ENCODE results near the gene CPED1. TPM values are rescaled to one million over a fixed set of nuclear protein-coding genes. Genes with fewer than 3 reads are reported as not detected.
A peak's percentile ranks its signal among the peaks of the same experiment; 100 is the strongest.

Gene CPED1
- total RNA-seq, 3 donors from 2014 or later (not counting 1 experiment from before 2014, with no cell fraction given), result 0.50 to 1.3 (median 0.96) TPM

DNA sequence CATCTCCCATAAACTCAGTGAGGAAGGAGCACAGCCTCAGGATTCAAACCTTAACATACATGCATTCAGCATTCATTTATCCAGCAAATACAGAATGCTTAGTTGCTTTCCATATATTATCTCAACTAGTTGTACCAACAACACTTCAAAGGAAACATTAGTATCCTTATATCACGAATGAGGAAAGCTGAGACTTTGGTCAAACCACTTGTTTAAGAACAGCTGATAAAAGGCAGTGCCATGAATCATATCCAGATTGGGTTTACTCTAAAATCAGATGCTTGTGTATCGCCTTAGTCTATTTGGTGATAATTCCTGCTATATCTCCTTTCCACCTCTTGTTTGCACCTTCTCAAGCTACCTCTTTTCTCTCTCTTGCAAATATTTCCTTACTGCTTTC lies 1.9 kb upstream of the CPED1 start:
- Mint-ChIP-seq H3K4me3 (no peak overlapping the region), H3K4me1 (peaks cover 22 to 26% of the 10 kb centered on the region in 2 donors), H3K9me3 (no peaks in the 10 kb centered on the region), H3K27me3 (ENCODE audit: low read depth in 2 of 2) (peaks cover 31 to 43% of the 10 kb centered on the region in 2 donors), H3K27ac (no peak overlapping the region), H3K36me3 (no peaks in the 10 kb centered on the region)
- no peaks in the 10 kb centered on the region for H3K9me3 ChIP-seq (ENCODE audit: control insufficient read depth, insufficient read depth, low read length)
- no peak overlapping the region for H3K4me3 ChIP-seq (ENCODE audit: low read length)
- no peak overlapping the region for H3K27ac ChIP-seq (ENCODE audit: low read length)
- WGBS (ENCODE audit: insufficient coverage), result 89% methylated on average over 2 of the region's 2 CpGs
- peaks cover 28% of the 10 kb centered on the region for H3K27me3 ChIP-seq (ENCODE audit: control insufficient read depth, insufficient read depth, low read length)
- ATAC-seq (no peak), DNase-seq (no peak)
- TF ChIP-seq, protein P1, sequence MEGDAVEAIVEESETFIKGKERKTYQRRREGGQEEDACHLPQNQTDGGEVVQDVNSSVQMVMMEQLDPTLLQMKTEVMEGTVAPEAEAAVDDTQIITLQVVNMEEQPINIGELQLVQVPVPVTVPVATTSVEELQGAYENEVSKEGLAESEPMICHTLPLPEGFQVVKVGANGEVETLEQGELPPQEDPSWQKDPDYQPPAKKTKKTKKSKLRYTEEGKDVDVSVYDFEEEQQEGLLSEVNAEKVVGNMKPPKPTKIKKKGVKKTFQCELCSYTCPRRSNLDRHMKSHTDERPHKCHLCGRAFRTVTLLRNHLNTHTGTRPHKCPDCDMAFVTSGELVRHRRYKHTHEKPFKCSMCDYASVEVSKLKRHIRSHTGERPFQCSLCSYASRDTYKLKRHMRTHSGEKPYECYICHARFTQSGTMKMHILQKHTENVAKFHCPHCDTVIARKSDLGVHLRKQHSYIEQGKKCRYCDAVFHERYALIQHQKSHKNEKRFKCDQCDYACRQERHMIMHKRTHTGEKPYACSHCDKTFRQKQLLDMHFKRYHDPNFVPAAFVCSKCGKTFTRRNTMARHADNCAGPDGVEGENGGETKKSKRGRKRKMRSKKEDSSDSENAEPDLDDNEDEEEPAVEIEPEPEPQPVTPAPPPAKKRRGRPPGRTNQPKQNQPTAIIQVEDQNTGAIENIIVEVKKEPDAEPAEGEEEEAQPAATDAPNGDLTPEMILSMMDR (IDR thresholded peaks at IDR 0.05), result no peak
- H3K4me1 ChIP-seq (ENCODE audit: control insufficient read depth, insufficient read depth, low read length), result peaks cover 13% of the 10 kb centered on the region
- H3K36me3 ChIP-seq (ENCODE audit: control insufficient read depth, insufficient read depth, low read length), result no peaks in the 10 kb centered on the region
- intact Hi-C loops (cut with micrococcal nuclease), result loop anchor here (1.0 to 10.0 kb wide), 5 partner anchors 62 to 1008 kb away; no protein-coding TSS in a partner anchor

DNA sequence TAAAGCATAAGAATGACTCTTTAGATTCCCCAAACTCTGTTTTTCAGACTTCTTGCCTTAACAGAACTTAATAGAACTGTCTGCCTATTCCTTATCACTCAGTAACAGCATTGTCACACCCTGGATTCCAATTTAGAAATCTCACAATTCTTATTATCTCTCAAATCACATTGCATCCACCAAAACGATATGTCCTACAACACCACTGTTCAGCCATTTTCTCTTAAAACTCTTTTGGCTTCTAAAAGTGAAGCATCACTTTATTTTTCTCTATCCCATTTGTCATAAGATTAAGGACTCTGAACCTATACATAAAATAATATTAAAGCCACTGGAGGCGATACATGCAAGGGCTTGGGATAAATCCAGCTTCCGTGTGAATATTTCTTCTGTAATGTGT lies 1.2 kb upstream of the CPED1 start:
- Mint-ChIP-seq H3K27ac (no peak overlapping the region), H3K9me3 (no peaks in the 10 kb centered on the region), H3K36me3 (no peaks in the 10 kb centered on the region), H3K27me3 (ENCODE audit: low read depth in 2 of 2) (peaks cover 34 to 49% of the 10 kb centered on the region in 2 donors), H3K4me3 (peak overlapping the region; percentile 85), H3K4me1 (peaks cover 22 to 26% of the 10 kb centered on the region in 2 donors)
- no peak for DNase-seq
- no peak overlapping the region for H3K4me3 ChIP-seq (ENCODE audit: low read length)
- H3K9me3 ChIP-seq (ENCODE audit: control insufficient read depth, insufficient read depth, low read length), result no peaks in the 10 kb centered on the region
- TF ChIP-seq, protein P1 (IDR thresholded peaks at IDR 0.05), result no peak
- no peaks in the 10 kb centered on the region for H3K36me3 ChIP-seq (ENCODE audit: control insufficient read depth, insufficient read depth, low read length)
- no peak overlapping the region for H3K27ac ChIP-seq (ENCODE audit: low read length)
- WGBS (ENCODE audit: insufficient coverage), result 3% methylated on average over 2 of the region's 3 CpGs
- intact Hi-C loops (cut with micrococcal nuclease), result loop anchor here (1.0 to 10.0 kb wide), 5 partner anchors 62 to 1008 kb away; no protein-coding TSS in a partner anchor
- H3K4me1 ChIP-seq (ENCODE audit: control insufficient read depth, insufficient read depth, low read length), result peaks cover 13% of the 10 kb centered on the region
- ATAC-seq, result no peak
- peaks cover 28% of the 10 kb centered on the region for H3K27me3 ChIP-seq (ENCODE audit: control insufficient read depth, insufficient read depth, low read length)

DNA sequence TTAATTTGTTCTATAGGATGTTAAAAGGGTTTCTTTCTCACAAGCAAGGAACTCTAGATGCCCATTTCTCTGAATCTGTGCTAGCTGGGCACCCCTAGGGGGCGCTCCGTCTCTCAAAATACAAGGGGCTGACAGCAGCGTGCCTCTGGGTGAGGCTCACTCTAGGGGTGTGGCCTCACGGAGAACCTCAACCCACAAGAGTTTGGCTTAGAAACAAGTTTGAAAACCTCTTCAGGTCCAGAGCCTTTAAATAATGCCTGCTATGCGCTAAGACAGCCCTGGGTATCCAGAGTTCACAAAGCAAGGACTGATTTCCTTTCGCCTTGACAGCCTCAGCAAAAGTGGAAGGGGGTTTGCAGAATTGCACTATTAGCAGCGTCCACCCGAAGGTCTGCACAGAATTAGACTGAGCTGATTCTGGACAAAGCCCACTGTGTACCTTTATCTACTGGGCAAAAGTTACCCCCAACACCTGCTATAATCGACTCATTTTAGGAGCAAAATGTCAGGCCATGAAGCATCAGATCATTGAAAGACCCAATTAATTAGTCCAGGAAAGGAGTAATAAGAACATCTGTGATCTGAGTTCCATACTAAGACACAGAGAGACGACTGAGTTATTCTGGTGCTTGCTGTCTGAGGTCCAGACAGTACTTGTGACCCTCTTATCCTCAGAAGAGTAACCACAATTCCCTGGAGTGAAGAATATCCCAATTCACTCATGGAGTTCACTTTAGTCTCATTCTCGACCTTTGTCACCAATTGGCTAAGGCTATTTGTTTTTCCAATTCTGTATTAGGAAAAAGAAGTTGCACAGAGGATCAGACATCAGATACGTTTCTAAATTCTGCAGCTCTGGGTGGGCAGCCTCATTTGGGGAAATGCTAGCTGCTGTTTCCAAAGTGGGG lies 574 bp upstream of the CPED1 start:
- peaks cover 28% of the 10 kb centered on the region for H3K27me3 ChIP-seq (ENCODE audit: control insufficient read depth, insufficient read depth, low read length)
- peak overlapping the region in 1 of 2 donors; percentile 14 for H3K27ac Mint-ChIP-seq
- peak; percentile 96 to 98 (median 97) for ATAC-seq

More for the DNA sequence above, 574 bp upstream of the CPED1 start:
- DNase-seq, result peak; percentile 76 to 94
- H3K9me3 Mint-ChIP-seq, result no peaks in the 10 kb centered on the region
- peak overlapping the region; percentile 33 for H3K4me3 ChIP-seq (ENCODE audit: low read length)
- H3K9me3 ChIP-seq (ENCODE audit: control insufficient read depth, insufficient read depth, low read length), result no peaks in the 10 kb centered on the region
- H3K27me3 Mint-ChIP-seq (ENCODE audit: low read depth in 2 of 2), result peaks cover 36 to 53% of the 10 kb centered on the region in 2 donors
- under 1% methylated on average over 12 of the region's 12 CpGs for WGBS (ENCODE audit: insufficient coverage)
- peaks cover 13% of the 10 kb centered on the region for H3K4me1 ChIP-seq (ENCODE audit: control insufficient read depth, insufficient read depth, low read length)
- no peaks in the 10 kb centered on the region for H3K36me3 Mint-ChIP-seq
- TF ChIP-seq, protein P1 (IDR thresholded peaks at IDR 0.05), result peak; percentile 95
- H3K27ac ChIP-seq (ENCODE audit: low read length), result no peak overlapping the region
- intact Hi-C loops (cut with micrococcal nuclease), result loop anchor here (1.0 to 10.0 kb wide), 5 partner anchors 63 to 1007 kb away; no protein-coding TSS in a partner anchor
- peaks cover 22 to 26% of the 10 kb centered on the region in 2 donors for H3K4me1 Mint-ChIP-seq
- H3K36me3 ChIP-seq (ENCODE audit: control insufficient read depth, insufficient read depth, low read length), result no peaks in the 10 kb centered on the region
- H3K4me3 Mint-ChIP-seq, result peak overlapping the region; percentile 85

Measured in natural killer cell (primary cell).